CD1c-positive myeloid dendritic cell (primary cell): ENCODE data around the gene FCER1G.

Experiments
- DNase-seq: peaks from one replicate; pipeline ENCODE4 v3.0.0-alpha.2; 2016; ENCODE audit errors: extremely low spot score

The FCER1G gene

GRCh38 chr1:161266202-161266601 lies 51.1 kb downstream of the FCER1G start:
- DNase-seq: no peak

- no peak for DNase-seq
Measured at GRCh38 chr1:161266836-161267235, 51.7 kb downstream of the FCER1G start.

GRCh38 chr1:161267321-161267720 lies 52.2 kb downstream of the FCER1G start:
- DNase-seq: peak; percentile 54
